ENCODE results near the gene HAVCR2.
"Not testable (repeated sequence)": the region's sequence is repeated elsewhere in the genome, so short reads cannot be mapped to it uniquely, and the experiment has no call there.

DNA sequence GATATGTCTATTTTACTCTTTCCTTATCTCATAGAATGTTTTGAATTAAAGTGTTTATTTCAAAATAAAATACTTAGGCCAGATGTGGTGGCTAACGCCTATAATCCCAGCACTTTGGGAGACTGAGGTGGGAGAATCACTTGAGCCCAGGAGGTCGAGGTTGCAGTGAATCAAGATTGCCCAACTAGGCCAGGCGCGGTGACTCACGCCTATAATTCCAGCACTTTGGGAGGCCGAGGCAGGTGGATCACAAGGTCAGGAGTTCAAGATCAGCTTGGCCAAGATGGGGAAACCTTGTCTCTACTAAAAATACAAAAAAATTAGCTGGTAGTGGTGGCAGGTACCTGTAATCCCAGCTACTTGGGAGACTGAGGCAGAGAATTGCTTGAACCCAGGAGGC, 52.0 kb downstream of the HAVCR2 start:
- not testable (repeated sequence) for TF ChIP-seq REST (IDR thresholded peaks at IDR 0.05; ENCODE audit: low read depth, low read length); USF2 (IDR thresholded peaks at IDR 0.05; ENCODE audit: borderline replicate concordance, low read depth, low read length); CTCF (IDR thresholded peaks at IDR 0.05 in 2 of 3, conservative IDR thresholded peaks at IDR 0.05 in 1 of 3; ENCODE audit: control insufficient read depth in 2 of 3, extremely low read depth in 1 of 3, insufficient read depth in 1 of 3, low read depth in 3 of 3, low read length in 3 of 3); ZNF274 (IDR thresholded peaks at IDR 0.05; ENCODE audit: insufficient read depth, insufficient read length); SMC3 (IDR thresholded peaks at IDR 0.05; ENCODE audit: borderline replicate concordance, low read length); MXI1 (IDR thresholded peaks at IDR 0.05; ENCODE audit: low read depth, low read length); HDAC6 (IDR thresholded peaks at IDR 0.05; ENCODE audit: unreplicated experiment); MTA2 (IDR thresholded peaks at IDR 0.05; ENCODE audit: low read depth); CHD4 (IDR thresholded peaks at IDR 0.05); POLR2A (IDR thresholded peaks at IDR 0.05; ENCODE audit: low read depth, low read length); FOXK2 (IDR thresholded peaks at IDR 0.05); EZH2 (IDR thresholded peaks at IDR 0.05; ENCODE audit: borderline replicate concordance, control insufficient read depth, low read depth, low read length); PML (IDR thresholded peaks at IDR 0.05; ENCODE audit: low read length)
- TF ChIP-seq, protein P1, sequence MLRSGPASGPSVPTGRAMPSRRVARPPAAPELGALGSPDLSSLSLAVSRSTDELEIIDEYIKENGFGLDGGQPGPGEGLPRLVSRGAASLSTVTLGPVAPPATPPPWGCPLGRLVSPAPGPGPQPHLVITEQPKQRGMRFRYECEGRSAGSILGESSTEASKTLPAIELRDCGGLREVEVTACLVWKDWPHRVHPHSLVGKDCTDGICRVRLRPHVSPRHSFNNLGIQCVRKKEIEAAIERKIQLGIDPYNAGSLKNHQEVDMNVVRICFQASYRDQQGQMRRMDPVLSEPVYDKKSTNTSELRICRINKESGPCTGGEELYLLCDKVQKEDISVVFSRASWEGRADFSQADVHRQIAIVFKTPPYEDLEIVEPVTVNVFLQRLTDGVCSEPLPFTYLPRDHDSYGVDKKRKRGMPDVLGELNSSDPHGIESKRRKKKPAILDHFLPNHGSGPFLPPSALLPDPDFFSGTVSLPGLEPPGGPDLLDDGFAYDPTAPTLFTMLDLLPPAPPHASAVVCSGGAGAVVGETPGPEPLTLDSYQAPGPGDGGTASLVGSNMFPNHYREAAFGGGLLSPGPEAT (IDR thresholded peaks at IDR 0.05; ENCODE audit: low read depth): not testable (repeated sequence)

Measured in GM12878 (cell line).